Activated CD8-positive, alpha-beta memory T cell treated with anti-CD3 and anti-CD28 coated beads, Interleukin-2, amount 50 U/mL, for 1 hour (primary cell): ENCODE data around the gene MAN2A2.

Experiments used
- DNase-seq: peaks from one replicate; pipeline ENCODE4 v3.0.0-alpha.2; 2020; ENCODE audit errors: extremely low read depth

MAN2A2 gene

DNA sequence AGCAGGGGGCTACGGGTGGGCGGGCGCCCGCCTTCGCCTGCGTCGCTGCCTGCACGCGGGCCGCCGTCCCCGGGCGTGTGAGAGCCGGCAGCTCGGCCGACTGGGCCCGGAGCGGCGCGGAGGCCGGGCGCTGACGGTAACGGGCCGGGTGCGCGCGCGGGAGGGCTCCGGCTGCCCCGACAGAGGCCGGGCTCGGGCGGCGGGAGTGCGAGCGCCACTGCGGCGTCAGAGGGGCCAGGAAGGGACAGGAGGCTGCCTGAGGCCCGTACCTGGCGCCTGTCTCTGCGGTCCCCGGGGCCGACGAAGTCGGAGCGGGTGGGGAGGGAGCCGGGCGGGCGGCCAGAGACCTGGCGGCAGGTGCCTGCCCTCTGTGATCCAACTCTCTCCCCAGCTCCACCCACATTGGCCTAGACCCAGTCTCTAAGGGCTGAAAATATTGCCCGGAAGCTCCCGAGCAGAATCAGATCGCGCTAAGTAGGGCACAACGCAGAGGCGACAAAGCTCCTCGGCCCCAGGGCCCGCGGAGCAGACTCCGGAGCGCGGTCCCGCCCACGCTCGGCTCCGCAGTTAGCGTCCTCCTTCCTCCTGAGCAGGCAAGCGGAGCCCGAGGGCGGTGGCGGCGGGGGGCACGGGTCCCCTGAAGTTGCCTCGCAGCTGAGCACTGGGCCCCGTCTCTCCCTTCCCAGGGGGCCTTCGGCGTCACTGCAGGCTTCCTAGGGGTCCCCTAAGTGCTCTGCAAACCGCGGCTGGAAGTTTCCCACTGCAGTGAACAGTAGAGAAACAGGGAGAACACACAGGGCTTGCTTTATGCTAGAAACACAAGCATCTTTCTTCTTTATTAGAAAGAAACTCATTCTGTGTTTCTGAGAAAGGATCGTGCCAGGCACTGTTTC is at the start of gene MAN2A2:
Gene MAN2A2 (plus strand): TSS at position 463 of the 893 bp plus-strand sequence. CDS start 906 bp downstream, outside the sequence.
- DNase-seq: no peak

DNA sequence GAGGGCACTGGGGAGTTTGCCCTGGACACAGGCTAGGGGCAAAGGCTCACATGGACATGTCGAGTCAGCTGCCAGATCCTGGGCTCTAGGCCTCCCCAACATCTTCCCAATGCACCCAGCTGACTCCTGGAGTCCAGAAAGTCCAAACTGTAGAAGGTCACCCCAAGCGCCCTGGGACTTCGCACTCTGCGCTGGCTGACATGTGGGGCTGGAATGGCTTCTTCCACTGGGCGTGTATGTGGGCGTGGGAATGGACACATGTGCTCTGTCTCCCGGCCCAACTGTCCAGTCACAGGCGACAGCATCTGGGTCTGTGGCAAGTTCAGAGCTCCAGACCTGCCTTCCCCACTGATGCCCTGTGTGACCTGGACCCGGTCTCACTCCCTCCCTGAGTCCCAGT is 48.0 kb upstream of the MAN2A2 start:
- no peak for DNase-seq

DNA sequence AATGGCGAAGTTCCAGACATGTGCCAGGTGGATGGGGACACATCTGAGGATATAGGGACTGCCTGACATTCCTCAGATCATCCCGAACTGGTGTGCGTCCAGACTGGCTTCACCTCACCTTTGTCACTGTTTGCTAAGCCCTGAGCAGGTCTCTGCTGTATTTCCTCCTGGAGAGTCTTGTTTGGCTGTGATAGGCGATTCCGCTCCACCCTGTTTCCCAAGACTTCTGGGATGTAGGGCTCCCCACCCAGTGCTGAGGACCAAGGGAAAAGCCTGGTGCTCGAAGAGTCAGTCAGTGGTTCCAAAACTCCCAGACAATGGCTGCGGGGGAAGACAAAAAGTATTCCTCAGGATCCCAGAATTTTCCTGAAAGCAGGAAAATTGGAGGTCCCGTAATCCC is 45.8 kb upstream of the MAN2A2 start:
- DNase-seq: no peak

DNA sequence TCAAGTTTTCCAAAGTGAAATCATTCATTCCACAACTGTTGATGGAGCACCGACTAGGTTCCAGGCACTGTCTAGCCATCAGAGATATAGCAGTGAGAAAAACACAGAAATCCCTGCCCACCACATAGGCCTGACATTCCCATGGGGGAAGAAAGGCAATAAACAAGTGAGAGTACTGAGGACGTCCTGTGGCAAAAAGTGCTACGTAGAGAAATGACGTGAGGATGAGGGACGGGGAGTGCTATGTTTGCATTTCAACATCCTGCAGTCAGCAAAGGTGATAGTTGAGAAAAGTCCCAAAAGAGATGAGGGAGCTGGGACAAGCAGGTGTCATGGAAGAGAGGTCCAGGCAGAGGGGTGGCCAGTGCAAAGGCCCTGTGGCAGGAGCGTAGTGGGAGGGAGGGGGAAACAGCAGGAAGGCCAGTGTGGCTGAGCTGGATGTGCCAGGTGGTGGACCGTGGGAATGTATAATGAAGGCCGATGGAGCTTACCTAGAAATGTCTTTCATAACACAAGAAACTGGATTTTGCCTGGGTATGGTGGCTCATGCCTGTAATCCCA is 45.1 kb upstream of the MAN2A2 start:
- no peak for DNase-seq

DNA sequence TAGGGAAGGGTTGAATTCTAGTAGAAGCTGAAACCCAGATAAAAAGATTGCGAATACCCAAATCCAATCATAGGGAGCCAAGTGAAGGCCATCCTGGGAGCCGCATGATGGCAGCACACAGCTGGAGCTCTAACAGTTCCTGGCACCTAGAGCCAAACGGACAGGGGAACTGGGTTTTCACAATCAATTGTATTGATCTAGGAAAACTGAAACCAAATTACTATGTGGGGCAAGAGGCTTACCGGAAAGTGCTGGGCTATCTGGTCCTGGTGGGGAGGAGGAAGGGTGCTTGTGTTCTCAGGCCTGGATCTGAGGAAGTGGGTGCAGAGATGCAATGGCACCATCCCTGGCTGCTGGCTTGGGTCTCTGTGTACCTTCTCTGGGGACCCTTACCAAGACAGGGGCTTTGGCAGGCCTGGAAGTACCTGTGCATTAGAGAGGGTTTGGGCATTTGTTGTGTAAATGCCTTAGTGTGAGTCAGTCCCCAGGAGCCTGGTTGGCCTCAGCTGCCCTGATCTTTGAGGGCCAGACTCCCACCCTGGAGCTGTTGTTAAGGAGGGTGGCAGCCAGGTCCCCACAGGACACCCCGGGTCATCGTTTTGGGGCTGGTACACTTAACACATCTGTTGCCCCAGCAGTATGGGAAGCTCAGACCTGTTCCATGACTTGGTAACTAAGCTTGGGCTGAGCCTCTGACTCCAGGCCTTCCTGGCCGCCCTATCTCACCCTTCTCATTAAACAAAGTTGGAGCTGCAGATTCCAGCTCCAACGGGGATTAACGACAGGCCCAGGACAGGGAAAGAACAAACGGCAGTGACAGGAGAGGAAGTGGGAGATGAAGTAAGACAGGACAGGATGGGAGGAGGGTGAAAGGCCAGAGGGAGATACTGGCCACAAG is 43.6 kb upstream of the MAN2A2 start:
- no peak for DNase-seq

DNA sequence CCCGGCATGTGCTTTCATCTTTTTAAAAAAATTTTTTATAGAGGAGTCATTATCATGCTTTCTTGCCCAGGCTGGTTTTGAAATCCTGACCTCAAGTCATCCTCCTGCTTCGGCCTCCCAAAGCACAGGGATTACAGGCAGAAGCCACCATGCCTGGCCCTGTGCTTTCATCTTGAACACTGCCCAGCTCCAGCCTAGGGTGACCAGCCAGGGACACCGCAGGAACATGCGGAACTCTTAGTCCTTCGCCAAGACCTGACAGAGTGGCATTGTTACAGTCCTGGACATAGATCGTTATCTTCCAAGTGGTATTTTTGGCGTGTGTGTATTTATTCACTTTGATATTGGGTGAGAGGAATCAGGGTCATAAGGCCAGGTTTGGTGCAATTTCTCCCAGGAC is 42.7 kb upstream of the MAN2A2 start:
- no peak for DNase-seq

DNA sequence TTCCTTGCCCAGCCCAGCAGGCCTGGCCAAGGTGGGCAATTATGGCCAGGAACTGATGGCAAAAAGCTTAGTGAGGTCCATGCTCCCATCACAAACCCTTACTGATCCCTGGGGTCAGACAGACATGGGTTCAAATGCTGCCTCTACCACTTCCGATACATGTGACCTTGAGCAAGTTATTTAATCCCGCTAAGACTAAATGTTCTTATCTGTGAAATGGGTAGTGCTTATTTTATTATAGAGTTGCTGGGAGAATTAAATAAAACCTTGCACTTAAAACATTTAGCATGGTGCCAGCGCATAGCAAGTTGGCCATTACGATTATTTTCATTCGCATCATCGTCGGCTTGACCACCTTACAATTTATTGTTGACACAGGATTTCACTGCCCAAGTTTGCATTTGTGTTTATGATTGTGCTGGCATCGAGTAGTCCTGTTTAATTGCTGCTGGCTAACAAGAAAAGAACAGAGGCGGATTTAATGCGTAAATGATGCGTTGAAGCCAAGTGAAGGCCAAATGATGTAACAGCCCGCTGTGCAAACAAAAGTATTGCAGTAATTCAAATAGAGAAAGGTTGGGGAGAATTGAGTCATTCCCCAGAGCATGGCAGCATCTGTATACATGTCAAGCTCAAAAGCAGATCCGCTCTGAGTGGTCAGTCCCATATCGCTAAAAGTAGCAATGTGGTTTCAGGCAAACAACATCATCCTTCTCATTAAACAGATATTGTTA is 42.0 kb upstream of the MAN2A2 start:
- no peak for DNase-seq

DNA sequence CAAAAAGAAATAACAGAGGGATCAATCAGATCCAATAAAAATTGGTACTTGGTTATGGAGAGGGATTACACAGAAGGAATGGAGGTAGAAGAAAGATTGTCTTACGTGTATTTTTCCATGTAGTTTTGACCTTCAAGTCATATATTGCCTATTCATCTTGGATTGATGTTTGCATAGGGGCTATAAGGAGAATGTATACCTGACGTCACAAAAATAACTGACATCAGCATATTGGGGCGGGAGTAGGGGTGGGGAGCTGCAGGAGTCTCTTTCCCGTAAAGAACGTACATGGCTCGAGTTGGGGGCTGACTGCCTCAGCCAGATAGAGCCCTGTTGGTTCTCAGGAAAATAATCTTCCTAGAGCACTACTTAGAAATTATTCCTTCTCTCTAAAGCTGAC is 40.6 kb upstream of the MAN2A2 start:
- DNase-seq: no peak

DNA sequence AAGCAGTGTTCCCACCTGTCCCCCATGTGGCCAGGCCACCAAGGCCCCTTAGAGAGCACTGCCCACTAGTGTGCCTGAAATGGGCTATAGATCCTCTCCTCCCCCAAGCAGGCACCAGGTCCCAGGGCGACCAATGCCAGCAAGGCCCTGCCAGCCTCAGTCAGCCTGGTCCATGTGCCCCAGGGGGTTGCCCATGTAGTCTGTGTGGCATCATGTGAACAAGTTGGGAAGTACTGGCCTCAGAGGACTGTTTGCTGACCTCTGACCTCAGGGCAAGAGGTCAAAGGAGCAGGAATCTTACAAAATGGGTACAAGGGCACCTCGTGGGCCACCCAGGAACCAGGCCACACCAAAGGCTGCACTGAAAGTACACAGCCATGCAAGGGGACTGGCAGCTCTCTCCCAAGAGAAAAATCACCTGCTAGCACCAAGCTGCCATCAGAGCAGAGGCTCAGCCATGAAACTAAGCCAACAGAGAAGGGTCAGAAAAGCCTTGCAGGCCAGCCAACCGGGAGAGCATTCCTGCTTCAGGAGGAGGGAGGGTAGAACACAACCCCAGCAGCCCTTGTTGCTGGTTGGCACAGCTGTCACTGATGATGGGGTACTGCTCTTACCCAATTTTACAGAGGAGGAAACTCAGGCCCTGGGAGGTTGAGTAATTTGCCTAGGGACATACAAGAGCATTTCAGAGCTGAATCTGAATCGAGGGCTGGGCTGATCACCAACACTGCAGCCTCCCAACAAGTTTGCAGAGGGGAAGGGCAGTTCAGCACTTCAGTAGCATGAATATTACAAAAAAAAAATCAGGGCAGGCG is 39.9 kb upstream of the MAN2A2 start:
- DNase-seq: no peak

DNA sequence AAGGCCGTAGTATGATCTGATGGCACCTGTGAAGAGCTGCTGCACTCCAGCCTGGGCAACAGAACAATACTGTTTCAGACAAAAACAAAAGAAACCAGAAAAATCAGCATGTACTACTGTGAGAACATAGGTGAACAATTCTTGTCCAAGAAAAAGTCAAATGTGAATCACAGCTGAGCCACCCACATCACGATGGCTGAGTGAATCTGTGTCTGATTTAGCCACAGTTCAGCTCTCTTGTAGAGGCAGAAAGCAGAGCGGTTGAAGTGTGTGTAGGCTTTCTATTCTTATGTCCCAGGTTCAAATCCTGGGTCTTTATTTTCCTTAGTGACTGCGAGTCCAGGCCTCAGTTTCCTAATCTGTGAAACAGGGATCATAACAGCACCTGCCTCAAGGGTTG is 39.1 kb upstream of the MAN2A2 start:
- no peak for DNase-seq

DNA sequence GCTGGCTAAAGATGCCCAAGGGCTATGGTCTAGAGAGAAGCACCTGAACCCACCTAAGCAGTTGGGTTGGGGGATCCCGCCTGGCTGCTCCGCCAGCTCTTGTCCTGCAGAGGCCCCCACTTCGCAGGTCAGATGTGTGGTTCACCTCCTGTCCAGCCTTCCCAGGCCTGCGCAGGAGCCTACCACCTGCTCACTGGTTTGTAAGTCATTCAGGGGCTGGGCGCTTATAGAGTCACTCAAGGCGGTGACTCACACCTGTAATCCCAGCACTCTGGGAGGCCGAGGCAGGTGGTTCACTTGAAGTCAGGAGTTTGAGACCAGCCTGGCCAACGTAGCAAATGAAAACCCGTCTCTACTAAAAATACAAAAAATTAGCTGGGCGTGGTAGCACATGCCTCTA is 38.6 kb upstream of the MAN2A2 start:
- no peak for DNase-seq

DNA sequence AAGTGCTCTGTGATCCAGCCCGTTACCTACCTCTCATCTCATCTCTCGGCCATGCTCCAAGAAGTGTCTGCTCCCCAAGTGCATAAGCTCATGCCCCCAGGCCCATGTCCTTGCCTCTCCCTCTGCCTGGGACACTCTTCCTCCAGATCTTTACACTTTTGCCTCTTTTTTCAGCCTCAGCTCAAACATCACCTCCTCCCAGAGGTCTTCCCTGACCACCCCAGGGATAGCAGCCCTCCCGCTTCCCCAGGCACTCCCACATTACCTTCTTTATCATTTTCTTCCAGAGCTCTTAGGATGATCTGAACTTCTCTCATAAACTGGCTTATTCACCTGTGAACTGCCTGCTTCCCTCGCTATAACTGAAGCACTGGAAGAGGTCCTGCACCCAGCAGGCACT is 37.4 kb upstream of the MAN2A2 start:
- no peak for DNase-seq

DNA sequence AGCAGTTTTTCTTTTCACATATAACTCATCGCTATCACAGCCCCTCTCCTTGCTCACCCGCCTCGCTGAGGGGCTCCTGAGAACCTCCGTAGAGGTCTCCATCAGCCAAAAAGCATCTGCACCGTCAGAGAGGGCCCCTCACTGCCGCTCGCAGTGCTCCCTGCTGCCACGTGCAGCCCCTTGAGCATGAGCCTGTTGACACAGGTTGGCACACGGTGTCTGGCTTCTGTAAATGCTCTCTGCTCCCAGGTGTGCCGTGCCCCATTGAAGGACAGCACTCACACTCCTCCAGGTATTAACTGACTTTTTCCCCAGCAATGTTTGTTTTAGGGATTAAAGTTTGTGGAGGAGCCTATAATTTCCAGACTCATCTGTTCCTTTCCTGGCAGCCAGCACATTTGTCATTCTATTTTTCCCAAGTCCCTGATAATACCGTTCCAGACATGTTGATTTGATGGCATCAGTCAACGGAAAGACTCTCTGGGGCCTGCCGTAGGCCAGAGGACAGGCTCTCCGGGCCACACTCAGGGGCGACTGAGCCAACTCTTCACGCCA is 36.9 kb upstream of the MAN2A2 start:
- DNase-seq: no peak

DNA sequence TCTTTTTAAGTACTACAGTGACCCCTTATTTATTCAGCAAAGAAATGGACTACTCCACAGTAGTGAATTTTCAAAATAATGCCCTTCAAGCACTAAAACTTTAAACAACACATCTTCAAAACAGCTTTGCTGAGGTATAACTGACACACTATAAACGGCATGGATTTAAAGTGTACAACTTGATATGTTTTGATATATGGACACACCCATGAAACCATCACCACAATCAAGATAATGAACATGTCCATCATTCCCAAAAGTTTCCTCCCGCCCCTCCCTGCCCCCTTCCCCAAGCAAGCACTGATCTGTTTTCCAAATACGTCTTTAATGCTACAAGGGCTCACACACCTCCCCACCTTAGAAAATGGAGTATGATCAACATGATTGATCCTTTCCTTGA is 36.3 kb upstream of the MAN2A2 start:
- no peak for DNase-seq

DNA sequence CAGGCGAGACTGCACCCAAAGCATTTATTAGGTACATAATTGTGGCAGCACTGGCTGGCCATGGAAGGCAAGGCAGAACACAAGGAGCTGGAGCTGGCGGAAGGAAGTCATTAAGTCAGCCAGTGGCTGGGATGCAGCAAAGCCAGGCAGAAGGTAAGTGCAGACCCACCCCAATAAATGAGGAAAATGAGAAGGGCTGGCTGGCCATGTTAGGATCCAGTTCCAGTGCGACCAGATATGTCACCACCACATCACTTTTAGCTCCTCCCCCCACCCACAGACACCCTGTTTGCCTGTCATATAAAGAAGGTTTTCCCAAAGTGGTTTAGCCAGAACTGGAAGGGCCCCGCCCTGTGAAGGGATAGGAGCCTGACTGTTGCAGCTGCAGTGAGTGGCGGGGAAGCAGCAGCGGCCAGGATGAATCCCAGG is 34.8 kb upstream of the MAN2A2 start, which contains the start of gene FURIN:
Gene FURIN (plus strand): TSS at position 328 of the 429 bp plus-strand sequence. CDS start 7,153 bp downstream, outside the sequence.
- DNase-seq: no peak

DNA sequence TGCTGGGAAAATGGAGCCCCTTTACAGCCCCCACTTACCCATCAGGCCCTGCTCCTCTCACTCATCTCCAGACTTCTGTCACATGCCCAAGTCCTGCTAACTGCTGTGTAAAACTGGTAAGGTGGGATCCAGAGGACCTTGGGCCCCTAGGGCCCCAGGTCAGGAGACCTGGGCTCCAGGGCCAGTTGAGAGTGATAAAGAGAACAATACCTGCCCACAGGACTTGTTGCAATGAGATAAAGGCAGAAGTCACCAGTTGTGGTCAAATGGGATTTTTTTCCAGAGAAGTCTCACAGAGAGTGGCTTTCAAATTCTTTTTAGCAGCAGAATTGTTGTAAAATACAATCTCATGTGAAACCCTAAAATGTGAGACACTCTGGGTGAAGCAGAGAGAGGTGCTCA is 34.0 kb upstream of the MAN2A2 start:
- no peak for DNase-seq

DNA sequence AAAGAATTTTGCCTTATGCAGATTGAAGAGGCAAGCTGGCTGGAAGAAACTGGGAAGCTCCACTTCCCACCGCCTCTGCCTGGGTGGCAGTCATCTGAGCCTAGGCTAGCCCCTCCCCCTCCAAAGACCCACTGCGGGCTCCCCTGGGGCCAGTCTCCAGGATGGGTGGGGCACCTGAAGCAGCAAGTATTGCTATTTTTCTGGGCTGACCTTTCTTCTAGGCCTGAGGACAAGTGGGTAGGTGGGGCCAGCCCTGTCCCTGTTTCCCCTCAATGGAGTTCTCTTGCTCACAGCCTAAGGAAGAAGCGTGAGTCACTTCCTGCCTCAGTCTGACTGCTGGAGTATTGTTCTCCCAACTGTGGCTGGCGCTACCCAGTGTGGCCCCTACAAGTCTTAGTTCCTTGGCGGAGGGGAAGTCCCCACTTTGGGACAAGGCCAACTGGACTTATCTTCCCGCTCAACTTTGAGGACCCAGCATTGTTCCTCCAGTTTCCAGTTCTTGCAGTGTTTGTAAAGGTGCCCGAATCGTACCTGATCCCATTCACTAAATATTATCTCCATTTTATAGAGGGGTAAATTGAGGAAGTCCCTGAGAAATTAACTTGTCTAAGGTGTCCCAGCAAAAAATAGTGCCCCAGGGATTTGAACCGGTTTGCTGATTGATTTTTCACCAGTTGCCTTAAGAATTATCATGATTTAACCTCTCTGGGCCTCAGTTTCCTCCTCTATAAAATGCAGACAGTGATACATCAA is 33.3 kb upstream of the MAN2A2 start:
- no peak for DNase-seq

DNA sequence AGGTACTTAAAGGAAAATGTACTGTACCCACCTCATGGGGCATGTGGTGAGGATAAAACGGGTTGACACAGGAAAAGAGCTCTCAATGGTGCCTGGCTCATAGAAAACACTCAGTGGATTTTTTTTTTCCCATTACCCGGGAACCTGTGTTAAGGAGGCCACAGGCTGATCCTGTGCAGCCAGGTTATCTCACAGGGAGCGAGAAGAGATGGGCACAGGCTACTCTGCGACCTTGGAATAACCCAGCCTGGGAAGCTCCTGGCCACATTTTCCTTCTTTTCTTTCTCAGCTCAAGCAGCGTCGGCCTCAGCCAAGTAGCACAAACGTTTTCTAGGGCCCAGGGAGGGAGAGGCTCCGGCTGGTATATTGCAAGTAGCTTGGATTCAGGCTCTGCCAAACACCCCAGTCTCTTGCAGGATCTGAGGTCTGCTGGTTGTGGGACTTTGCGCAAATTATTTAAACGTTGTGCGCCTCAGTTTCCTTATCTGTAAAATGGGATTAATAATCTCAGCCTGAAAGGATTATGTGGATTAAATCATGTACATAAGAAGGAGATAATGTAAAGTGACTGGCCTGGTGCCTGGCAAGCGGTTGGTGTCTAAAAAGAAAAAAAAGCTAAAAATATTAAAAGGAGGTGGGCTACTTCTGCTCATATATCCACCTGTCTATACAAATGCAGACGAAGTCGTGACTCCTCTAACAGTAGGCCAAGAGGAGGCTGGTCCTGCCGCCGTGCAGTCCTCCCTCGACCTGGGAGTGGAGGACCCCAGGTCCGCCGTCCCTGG is 32.6 kb upstream of the MAN2A2 start:
- DNase-seq: no peak
